HepG2 (cell line): ENCODE data around the gene CORO1C. TPM values are rescaled to one million over a fixed set of nuclear protein-coding genes. Genes with fewer than 3 reads are reported as not detected.
A peak's percentile ranks its signal among the peaks of the same experiment; 100 is the strongest.

Experiments
- ARNT2 ChIP-seq: sonication (generic); formaldehyde crosslinking; IDR thresholded peaks from 2 replicates; pipeline ENCODE4 v1.8.0; 2022; ENCODE audit warnings: mild to moderate bottlenecking, low read depth, missing genetic modification reagents, moderate library complexity
- BRD4 ChIP-seq: sonication (generic); formaldehyde crosslinking; IDR thresholded peaks from 2 replicates; pipeline ENCODE4 v1.4.0; 2020; ENCODE audit warnings: missing genetic modification reagents
- DMTF1 ChIP-seq: sonication (generic); formaldehyde crosslinking; IDR thresholded peaks from 2 replicates; pipeline ENCODE4 v1.4.0; 2020; ENCODE audit warnings: mild to moderate bottlenecking, missing genetic modification reagents
- ELF3 ChIP-seq: IDR thresholded peaks from 2 replicates; pipeline ENCODE4 v1.6.1; 2016; ENCODE audit warnings: missing genetic modification reagents, missing compliant biosample characterization
- GPBP1L1 ChIP-seq: sonication (generic); formaldehyde crosslinking; IDR thresholded peaks from 2 replicates; pipeline ENCODE4 v1.5.0; 2020; ENCODE audit warnings: mild to moderate bottlenecking, missing genetic modification reagents
- MBD4 ChIP-seq: IDR thresholded peaks from 2 replicates; pipeline ENCODE4 v1.6.1; 2012; ENCODE audit warnings: low read length, inconsistent platforms, borderline replicate concordance
- MLX ChIP-seq: IDR thresholded peaks from 2 replicates; pipeline ENCODE4 v1.6.1; 2016
- PRDM4 ChIP-seq: sonication (generic); formaldehyde crosslinking; IDR thresholded peaks from 2 replicates; pipeline ENCODE4 v1.9.0; 2021; ENCODE audit warnings: missing genetic modification reagents, borderline replicate concordance
- SUZ12 ChIP-seq: fragments of 150-350 bp; IDR thresholded peaks from 2 replicates; pipeline ENCODE4 v1.6.1; 2014; ENCODE audit warnings: low read depth, low read length
- TCF7L2 ChIP-seq: IDR thresholded peaks from 2 replicates; pipeline ENCODE4 v1.6.1; 2011; ENCODE audit warnings: mild to moderate bottlenecking, low read depth, low read length, moderate library complexity
- ZFP90 ChIP-seq: sonication (generic); formaldehyde crosslinking; IDR thresholded peaks from 2 replicates; pipeline ENCODE4 v1.8.0; 2022; ENCODE audit warnings: missing genetic modification reagents, mild to moderate bottlenecking, inconsistent platforms, borderline replicate concordance
- ZMYM2 ChIP-seq: sonication (generic); formaldehyde crosslinking; IDR thresholded peaks from 2 replicates; pipeline ENCODE4 v1.8.0; 2022; ENCODE audit warnings: mild to moderate bottlenecking, missing genetic modification reagents
- ZNF138 ChIP-seq: sonication (generic); formaldehyde crosslinking; IDR thresholded peaks from 2 replicates; pipeline ENCODE4 v1.5.0; 2020; ENCODE audit warnings: mild to moderate bottlenecking, low read depth, missing genetic modification reagents
- ZNF205 ChIP-seq: IDR thresholded peaks from 2 replicates; pipeline ENCODE4 v1.6.1; 2018; ENCODE audit warnings: missing biosample characterization, missing genetic modification reagents
- ZNF549 ChIP-seq: sonication (generic); formaldehyde crosslinking; IDR thresholded peaks from 2 replicates; pipeline ENCODE4 v1.5.0; 2020; ENCODE audit warnings: missing genetic modification reagents
- ZNF687 ChIP-seq: sonication (generic); formaldehyde crosslinking; IDR thresholded peaks from 2 replicates; pipeline ENCODE4 v1.5.1; 2020; ENCODE audit warnings: mild to moderate bottlenecking, missing genetic modification reagents, moderate library complexity
- polyA plus RNA-seq, 8 experiments: library from polyadenylated mRNA; depleted of rRNA in 3 of 8; stranded (reverse) in 7 of 8; unstranded in 1 of 8; fragments of >200 nt; fragmentation: Illumina TruSeq in 4 of 8; extraction: Trizol in 4 of 8; gene quantifications; 2 replicates each; pipeline versions ENCODE4 v1.2.1 to v1.2.3, GENCODE V29; 2011 to 2016; ENCODE audit warnings: low read depth in 4 of 8, missing spikeins in 1 of 8, mixed read lengths in 1 of 8; ENCODE audit not compliant: insufficient read depth in 1 of 8
- total RNA-seq, 5 experiments: library from RNA; depleted of rRNA; stranded (reverse); fragments of >200 nt; fragmentation: Illumina TruSeq; extraction: Trizol; gene quantifications; 2 replicates each; pipeline ENCODE4 v1.2.3, GENCODE V29; 2016; ENCODE audit warnings: low read depth in 1 of 5
- TF ChIP-seq, protein P1 (sequence below): IDR thresholded peaks from 2 replicates; pipeline ENCODE4 v1.6.1; 2018; ENCODE audit warnings: missing genetic modification reagents

CORO1C gene
- total and polyA plus RNA-seq, 2 of the 13 experiments (the other 11 are each of a cell fraction or from before 2014, with no cell fraction given): 73.7 to 131 TPM

DNA sequence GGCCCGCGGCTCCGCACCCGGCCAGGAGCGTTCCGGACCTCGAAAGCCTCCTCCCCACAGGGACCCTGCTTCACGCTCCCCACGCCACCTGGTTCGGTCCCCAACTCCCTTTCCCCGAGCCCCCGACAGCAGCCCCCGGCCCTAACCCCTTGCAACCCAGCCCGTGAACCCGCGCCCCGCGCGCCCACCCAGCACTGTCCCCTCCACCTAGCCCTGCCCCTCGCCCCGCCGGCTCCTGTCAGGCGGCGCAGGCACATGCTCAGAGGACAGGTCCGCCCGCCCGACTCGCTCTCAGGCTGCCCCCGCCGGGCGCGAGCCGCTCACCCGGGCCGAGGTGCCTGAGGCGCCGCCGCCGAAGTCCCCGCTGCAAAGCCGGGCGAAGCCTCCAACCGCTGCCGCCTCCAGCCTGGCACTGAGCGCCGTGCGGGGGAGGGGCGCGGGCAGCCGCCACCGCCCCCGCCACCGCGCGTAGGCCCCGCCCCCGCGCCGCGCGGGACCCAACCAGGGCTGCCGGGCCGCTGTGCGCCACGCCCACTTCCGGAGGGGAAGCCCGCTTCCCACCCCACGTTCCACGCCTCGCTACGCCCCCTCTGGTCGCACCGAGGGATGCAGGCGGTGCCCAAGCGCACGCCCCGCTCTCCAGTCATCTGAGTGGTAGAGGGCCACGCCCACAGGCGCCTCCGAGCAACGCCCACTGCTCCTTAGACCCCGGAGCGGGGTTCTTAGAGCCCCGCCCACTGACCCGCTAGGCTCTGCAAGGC lies at the start of gene CORO1C (continued):
- TF ChIP-seq ZNF687 (peak; percentile 59), ELF3 (CRISPR knock-in tag) (peak; percentile 67; the same call in 1 of the 2 replicates), ZNF549 (CRISPR knock-in tag) (no peak), DMTF1 (CRISPR knock-in tag) (no peak), GPBP1L1 (CRISPR knock-in tag) (no peak), ZNF205 (CRISPR knock-in tag) (peak; percentile 56; the same call in 1 of the 2 replicates), TCF7L2 (no peak), ZMYM2 (CRISPR knock-in tag) (0 out of 2 replicates have a peak, but pooled peaks have one; percentile 20), ZFP90 (no peak), MLX (0 out of 2 replicates have a peak, but pooled peaks have one; percentile 28), MBD4 (no peak), ARNT2 (CRISPR knock-in tag) (no peak; the same call in 1 of the 2 replicates), BRD4 (no peak), PRDM4 (no peak), ZNF138 (CRISPR knock-in tag) (no peak), SUZ12 (no peak)
- TF ChIP-seq, protein P1, sequence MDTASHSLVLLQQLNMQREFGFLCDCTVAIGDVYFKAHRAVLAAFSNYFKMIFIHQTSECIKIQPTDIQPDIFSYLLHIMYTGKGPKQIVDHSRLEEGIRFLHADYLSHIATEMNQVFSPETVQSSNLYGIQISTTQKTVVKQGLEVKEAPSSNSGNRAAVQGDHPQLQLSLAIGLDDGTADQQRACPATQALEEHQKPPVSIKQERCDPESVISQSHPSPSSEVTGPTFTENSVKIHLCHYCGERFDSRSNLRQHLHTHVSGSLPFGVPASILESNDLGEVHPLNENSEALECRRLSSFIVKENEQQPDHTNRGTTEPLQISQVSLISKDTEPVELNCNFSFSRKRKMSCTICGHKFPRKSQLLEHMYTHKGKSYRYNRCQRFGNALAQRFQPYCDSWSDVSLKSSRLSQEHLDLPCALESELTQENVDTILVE (CRISPR knock-in tag): 0 out of 2 replicates have a peak, but pooled peaks have one; percentile 40
